HS-27A (cell line): ENCODE measurements around the gene MRPS14.
"Not testable (repeated sequence)": the region's sequence is repeated elsewhere in the genome, so short reads cannot be mapped to it uniquely, and the experiment has no call there.

ENCODE experiments used
- DNase-seq: peaks from one replicate; pipeline ENCODE4 v3.0.0-alpha.2; 2012; ENCODE audit warnings: low read depth, missing footprints

MRPS14 gene

GRCh38 chr1:175023043-175023921 is at the start of gene MRPS14:
Gene MRPS14 (minus strand): TSS chr1:175023425. CDS start chr1:175023408, 17 bp downstream.
- peak; percentile 92 for DNase-seq

GRCh38 chr1:175072099-175072951 is 49.1 kb upstream of the MRPS14 start:
- DNase-seq, result peak; percentile 9

- DNase-seq, result no peak
These were observed 48.2 kb upstream of the MRPS14 start for GRCh38 chr1:175071276-175071943.

- DNase-seq, result no peak
These were observed 47.6 kb upstream of the MRPS14 start for GRCh38 chr1:175070818-175071217.

GRCh38 chr1:175067362-175068106 is 44.3 kb upstream of the MRPS14 start, which contains the start of gene TNN:
Gene TNN (plus strand): TSS chr1:175067833. CDS start chr1:175077419, 9,586 bp downstream.
- no peak for DNase-seq

GRCh38 chr1:175062858-175063257 is 39.6 kb upstream of the MRPS14 start:
- DNase-seq, result no peak

GRCh38 chr1:175062339-175062738 is 39.1 kb upstream of the MRPS14 start:
- DNase-seq, result no peak

- no peak for DNase-seq
These were observed 31.5 kb upstream of the MRPS14 start for GRCh38 chr1:175054736-175055135.

- DNase-seq, result no peak
These were observed 27.8 kb upstream of the MRPS14 start for GRCh38 chr1:175050992-175051391.

GRCh38 chr1:175045519-175045918 is 22.3 kb upstream of the MRPS14 start:
- no peak for DNase-seq

GRCh38 chr1:175045097-175045496 is 21.9 kb upstream of the MRPS14 start:
- DNase-seq, result no peak

GRCh38 chr1:175044591-175044990 is 21.4 kb upstream of the MRPS14 start:
- not testable (repeated sequence) for DNase-seq

GRCh38 chr1:175043824-175044223 is 20.6 kb upstream of the MRPS14 start:
- no peak for DNase-seq

- DNase-seq, result no peak
These were observed 19.4 kb upstream of the MRPS14 start for GRCh38 chr1:175042650-175043049.

- DNase-seq, result no peak
These were observed 17.2 kb upstream of the MRPS14 start for GRCh38 chr1:175040324-175040879.

- DNase-seq, result no peak
These were observed 14.2 kb upstream of the MRPS14 start for GRCh38 chr1:175037416-175037815.

- DNase-seq, result no peak
These were observed 13.3 kb upstream of the MRPS14 start for GRCh38 chr1:175036476-175036875.

GRCh38 chr1:175035865-175036264 is 12.6 kb upstream of the MRPS14 start:
- DNase-seq, result no peak

- DNase-seq, result no peak
These were observed 11.6 kb upstream of the MRPS14 start for GRCh38 chr1:175034775-175035174.

- no peak for DNase-seq
These were observed 10.7 kb upstream of the MRPS14 start for GRCh38 chr1:175033953-175034352.

- DNase-seq, result no peak
These were observed 1.5 kb upstream of the MRPS14 start for GRCh38 chr1:175024773-175025172.
